ENCODE measurements around the gene PPOX.

DNA sequence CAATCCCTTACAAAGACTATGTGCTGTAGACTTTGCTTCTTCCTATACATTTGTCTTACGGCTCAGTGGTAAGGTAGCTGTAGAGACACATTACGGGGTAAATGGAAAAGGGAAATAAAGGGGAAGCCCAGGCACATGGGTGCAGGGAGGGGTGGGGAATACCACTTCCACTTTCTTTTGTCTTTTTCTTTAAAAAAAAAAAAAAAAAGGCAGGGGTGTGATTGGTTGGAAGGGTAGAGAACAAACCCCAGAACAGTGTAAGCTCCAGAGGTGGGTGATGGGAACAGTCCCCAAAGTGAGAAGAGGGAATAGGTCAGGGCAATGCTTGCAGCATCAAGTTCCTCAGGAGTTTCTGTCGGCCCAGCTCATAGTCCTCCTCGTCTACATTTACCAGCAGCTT lies 44.4 kb upstream of the PPOX start:
- TF ChIP-seq EZH2 (IDR thresholded peaks at IDR 0.05), result no peak
- TF ChIP-seq, protein P1, sequence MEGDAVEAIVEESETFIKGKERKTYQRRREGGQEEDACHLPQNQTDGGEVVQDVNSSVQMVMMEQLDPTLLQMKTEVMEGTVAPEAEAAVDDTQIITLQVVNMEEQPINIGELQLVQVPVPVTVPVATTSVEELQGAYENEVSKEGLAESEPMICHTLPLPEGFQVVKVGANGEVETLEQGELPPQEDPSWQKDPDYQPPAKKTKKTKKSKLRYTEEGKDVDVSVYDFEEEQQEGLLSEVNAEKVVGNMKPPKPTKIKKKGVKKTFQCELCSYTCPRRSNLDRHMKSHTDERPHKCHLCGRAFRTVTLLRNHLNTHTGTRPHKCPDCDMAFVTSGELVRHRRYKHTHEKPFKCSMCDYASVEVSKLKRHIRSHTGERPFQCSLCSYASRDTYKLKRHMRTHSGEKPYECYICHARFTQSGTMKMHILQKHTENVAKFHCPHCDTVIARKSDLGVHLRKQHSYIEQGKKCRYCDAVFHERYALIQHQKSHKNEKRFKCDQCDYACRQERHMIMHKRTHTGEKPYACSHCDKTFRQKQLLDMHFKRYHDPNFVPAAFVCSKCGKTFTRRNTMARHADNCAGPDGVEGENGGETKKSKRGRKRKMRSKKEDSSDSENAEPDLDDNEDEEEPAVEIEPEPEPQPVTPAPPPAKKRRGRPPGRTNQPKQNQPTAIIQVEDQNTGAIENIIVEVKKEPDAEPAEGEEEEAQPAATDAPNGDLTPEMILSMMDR (IDR thresholded peaks at IDR 0.05), result no peak

Data from neural progenitor cell (in vitro differentiated cells).